ENCODE data around the gene LOXHD1.

DNA sequence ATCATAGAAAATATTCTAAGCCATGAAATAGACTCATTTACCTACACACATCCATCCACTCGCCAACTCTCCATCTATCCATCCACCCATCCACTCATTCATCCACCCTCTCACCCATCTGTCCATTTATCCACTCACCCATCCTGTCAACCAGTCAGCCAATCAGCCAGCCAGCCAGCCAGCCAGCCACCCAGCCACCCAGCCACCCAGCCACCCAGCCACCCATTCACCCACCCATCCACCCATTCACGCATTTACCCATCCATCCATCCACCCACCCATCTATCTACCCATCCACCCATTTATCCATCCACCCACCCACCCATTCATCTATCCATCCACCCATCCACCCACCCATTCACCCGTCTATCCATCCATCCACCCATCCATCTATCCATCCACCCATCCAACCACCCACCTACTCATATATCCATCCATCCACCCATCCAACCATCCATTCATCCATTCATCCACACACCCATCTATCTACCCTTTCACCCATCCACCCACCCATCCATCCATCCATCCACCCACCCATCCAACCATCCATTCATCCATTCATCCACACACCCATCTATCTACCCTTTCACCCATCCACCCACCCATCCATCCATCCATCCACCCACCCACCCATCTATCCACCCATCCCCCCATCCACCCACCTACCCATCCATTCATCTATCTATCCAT lies 185.1 kb downstream of the LOXHD1 start:
- TF ChIP-seq, protein P1, sequence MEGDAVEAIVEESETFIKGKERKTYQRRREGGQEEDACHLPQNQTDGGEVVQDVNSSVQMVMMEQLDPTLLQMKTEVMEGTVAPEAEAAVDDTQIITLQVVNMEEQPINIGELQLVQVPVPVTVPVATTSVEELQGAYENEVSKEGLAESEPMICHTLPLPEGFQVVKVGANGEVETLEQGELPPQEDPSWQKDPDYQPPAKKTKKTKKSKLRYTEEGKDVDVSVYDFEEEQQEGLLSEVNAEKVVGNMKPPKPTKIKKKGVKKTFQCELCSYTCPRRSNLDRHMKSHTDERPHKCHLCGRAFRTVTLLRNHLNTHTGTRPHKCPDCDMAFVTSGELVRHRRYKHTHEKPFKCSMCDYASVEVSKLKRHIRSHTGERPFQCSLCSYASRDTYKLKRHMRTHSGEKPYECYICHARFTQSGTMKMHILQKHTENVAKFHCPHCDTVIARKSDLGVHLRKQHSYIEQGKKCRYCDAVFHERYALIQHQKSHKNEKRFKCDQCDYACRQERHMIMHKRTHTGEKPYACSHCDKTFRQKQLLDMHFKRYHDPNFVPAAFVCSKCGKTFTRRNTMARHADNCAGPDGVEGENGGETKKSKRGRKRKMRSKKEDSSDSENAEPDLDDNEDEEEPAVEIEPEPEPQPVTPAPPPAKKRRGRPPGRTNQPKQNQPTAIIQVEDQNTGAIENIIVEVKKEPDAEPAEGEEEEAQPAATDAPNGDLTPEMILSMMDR (IDR thresholded peaks at IDR 0.05 in 4 of 5, conservative IDR thresholded peaks at IDR 0.05 in 1 of 5) = no peak
- no peak for TF ChIP-seq POLR2A (IDR thresholded peaks at IDR 0.05)

Measured in gastrocnemius medialis (tissue), 4 donors.